Activated T-cell treated with anti-CD3 and anti-CD28 coated beads, Interleukin-2, amount 50 U/mL, for 1 hour (primary cell): ENCODE data around the gene LRRC4C.
"Not testable (repeated sequence)": the region's sequence is repeated elsewhere in the genome, so short reads cannot be mapped to it uniquely, and the experiment has no call there.

Experiments
- DNase-seq: peaks from one replicate; pipeline ENCODE4 v3.0.0-alpha.2; 2020

LRRC4C gene

GRCh38 chr11:41003339-41004282 lies 455.8 kb downstream of the LRRC4C start:
- DNase-seq = no peak

GRCh38 chr11:40998920-40999319 lies 460.5 kb downstream of the LRRC4C start:
- DNase-seq = no peak

- DNase-seq = no peak
These were observed 471.5 kb downstream of the LRRC4C start for GRCh38 chr11:40987776-40988435.

GRCh38 chr11:40986320-40986719 lies 473.1 kb downstream of the LRRC4C start:
- DNase-seq = no peak

GRCh38 chr11:40975076-40975475 lies 484.4 kb downstream of the LRRC4C start:
- DNase-seq = no peak

GRCh38 chr11:40974186-40974795 lies 485.2 kb downstream of the LRRC4C start:
- no peak for DNase-seq

- DNase-seq = no peak
These were observed 500.7 kb downstream of the LRRC4C start for GRCh38 chr11:40958707-40959106.

GRCh38 chr11:40952479-40952878 lies 507.0 kb downstream of the LRRC4C start:
- DNase-seq = no peak

- no peak for DNase-seq
These were observed 521.5 kb downstream of the LRRC4C start for GRCh38 chr11:40938002-40938401.

GRCh38 chr11:40924915-40925314 lies 534.5 kb downstream of the LRRC4C start:
- DNase-seq = no peak

- DNase-seq = no peak
These were observed 538.2 kb downstream of the LRRC4C start for GRCh38 chr11:40921246-40921645.

- not testable (repeated sequence) for DNase-seq
These were observed 548.7 kb downstream of the LRRC4C start for GRCh38 chr11:40910774-40911173.

- no peak for DNase-seq
These were observed 565.0 kb downstream of the LRRC4C start for GRCh38 chr11:40894501-40894900.

GRCh38 chr11:40885250-40885954 lies 574.0 kb downstream of the LRRC4C start:
- no peak for DNase-seq

GRCh38 chr11:40882301-40882700 lies 577.2 kb downstream of the LRRC4C start:
- no peak for DNase-seq

GRCh38 chr11:40879911-40880310 lies 579.5 kb downstream of the LRRC4C start:
- DNase-seq = no peak

- no peak for DNase-seq
These were observed 581.5 kb downstream of the LRRC4C start for GRCh38 chr11:40877981-40878380.

GRCh38 chr11:40877256-40877655 lies 582.2 kb downstream of the LRRC4C start:
- DNase-seq = no peak

GRCh38 chr11:40867991-40868632 lies 591.3 kb downstream of the LRRC4C start:
- DNase-seq = no peak

- DNase-seq = not testable (repeated sequence)
These were observed 601.7 kb downstream of the LRRC4C start for GRCh38 chr11:40857754-40858153.

GRCh38 chr11:40842750-40843339 lies 616.6 kb downstream of the LRRC4C start:
- no peak for DNase-seq

GRCh38 chr11:40841231-40841630 lies 618.2 kb downstream of the LRRC4C start:
- DNase-seq = no peak
